Vein endothelial cell (primary cell): Measurements from ENCODE around the gene TRIOBP. TPM values are rescaled to one million over a fixed set of nuclear protein-coding genes. Genes with fewer than 3 reads are reported as not detected.

ENCODE experiments used
- small RNA-seq: library from RNA; depleted of rRNA; stranded (forward); fragments of <200 nt; gene quantifications from one replicate; pipeline ENCODE3, GENCODE V24; 2012
- total RNA-seq: library from RNA; depleted of rRNA; stranded (reverse); fragments of >200 nt; gene quantifications from 2 replicates; pipeline ENCODE4 v1.2.3, GENCODE V29; 2012

TRIOBP gene, protein sequence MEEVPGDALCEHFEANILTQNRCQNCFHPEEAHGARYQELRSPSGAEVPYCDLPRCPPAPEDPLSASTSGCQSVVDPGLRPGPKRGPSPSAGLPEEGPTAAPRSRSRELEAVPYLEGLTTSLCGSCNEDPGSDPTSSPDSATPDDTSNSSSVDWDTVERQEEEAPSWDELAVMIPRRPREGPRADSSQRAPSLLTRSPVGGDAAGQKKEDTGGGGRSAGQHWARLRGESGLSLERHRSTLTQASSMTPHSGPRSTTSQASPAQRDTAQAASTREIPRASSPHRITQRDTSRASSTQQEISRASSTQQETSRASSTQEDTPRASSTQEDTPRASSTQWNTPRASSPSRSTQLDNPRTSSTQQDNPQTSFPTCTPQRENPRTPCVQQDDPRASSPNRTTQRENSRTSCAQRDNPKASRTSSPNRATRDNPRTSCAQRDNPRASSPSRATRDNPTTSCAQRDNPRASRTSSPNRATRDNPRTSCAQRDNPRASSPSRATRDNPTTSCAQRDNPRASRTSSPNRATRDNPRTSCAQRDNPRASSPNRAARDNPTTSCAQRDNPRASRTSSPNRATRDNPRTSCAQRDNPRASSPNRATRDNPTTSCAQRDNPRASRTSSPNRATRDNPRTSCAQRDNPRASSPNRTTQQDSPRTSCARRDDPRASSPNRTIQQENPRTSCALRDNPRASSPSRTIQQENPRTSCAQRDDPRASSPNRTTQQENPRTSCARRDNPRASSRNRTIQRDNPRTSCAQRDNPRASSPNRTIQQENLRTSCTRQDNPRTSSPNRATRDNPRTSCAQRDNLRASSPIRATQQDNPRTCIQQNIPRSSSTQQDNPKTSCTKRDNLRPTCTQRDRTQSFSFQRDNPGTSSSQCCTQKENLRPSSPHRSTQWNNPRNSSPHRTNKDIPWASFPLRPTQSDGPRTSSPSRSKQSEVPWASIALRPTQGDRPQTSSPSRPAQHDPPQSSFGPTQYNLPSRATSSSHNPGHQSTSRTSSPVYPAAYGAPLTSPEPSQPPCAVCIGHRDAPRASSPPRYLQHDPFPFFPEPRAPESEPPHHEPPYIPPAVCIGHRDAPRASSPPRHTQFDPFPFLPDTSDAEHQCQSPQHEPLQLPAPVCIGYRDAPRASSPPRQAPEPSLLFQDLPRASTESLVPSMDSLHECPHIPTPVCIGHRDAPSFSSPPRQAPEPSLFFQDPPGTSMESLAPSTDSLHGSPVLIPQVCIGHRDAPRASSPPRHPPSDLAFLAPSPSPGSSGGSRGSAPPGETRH (N-terminal part only)
- total RNA-seq, result 107 and 129 TPM in 2 replicates

DNA sequence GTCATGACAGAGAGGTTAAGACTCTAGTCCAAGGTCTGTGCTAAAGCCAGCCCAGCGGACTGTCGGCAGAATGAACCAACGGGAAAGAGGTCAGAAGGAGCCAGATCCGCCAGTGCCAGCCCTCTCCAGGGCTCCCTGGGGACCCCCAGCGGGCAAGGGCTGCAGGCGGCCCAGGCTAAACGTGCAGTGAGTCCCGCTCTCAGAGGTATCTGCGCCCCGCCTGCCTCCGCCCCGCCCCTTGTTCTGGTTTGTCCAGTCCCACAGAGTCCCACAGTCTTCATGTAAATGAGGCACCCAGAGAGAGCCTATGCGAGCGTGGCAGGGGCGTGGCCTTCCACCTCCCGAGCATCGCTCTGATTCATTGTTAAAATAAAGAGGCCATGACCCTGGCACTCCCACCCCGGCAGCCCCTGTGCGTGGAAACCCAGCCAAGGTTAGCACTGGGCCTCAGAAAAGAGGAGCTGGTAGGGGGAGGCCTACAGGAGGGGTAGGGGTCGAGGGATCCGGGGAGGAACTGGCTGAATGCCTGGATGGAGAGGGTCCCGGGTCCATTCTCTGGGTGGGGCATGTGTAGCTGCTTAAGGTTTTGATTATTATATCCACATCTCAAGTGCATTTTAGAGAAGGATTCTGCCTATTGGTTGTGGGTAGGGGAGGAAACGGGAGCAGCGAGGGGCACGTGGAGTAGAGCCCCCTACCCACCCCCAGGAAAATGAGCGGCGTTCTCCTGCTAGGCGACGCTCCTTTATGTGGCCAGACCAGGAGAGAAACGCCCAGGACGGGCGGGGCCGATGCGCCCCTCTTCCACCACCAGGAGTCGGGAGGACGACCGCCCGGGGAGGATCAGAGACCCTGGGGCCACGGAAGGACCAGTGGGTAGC is at the start of gene TRIOBP:
Gene TRIOBP (plus strand): TSS at position 392 of the 881 bp plus-strand sequence. CDS start 4,318 bp downstream, outside the sequence.

DNA sequence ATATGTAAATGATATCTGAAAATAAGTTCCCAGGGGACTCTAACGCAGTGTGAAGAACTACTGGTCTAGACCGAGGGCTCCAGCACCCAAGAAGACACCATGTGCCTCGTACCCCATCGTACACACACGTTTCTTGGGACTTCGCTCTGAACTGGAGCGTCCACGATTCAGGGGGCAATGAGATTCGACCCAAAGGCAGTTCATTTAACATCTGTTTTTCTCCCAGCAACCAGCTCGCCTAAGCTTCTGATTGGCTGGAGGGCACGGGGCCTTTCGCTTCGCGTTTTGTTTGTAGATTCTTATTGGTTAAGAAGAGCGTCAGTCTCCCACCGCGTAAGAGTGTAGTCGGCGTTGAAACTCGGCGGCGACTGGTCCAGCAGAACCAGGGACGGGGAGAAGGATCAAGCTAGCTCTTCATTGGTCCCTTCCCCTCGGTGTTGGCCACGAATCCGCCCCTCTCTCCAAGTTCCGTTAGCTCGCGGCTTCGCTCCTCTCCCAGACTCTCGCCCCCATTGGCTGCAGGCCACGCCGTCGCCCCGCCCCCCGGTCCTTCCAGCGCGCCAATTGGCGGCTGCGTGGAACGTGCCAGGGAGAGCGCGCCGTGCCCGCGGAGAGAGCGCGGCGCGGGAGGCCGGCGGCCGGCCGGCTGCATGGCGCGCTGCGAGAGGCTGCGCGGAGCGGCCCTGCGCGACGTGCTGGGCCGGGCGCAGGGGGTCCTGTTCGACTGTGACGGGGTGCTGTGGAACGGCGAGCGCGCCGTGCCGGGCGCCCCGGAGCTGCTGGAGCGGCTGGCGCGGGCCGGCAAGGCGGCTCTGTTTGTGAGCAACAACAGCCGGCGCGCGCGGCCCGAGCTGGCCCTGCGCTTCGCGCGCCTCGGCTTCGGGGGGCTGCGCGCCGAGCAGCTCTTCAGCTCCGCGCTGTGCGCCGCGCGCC is 38.4 kb upstream of the TRIOBP start, which contains the start of gene PDXP:
Gene PDXP (plus strand): TSS at position 591 of the 933 bp plus-strand sequence. CDS start 60 bp downstream, at position 651.

DNA sequence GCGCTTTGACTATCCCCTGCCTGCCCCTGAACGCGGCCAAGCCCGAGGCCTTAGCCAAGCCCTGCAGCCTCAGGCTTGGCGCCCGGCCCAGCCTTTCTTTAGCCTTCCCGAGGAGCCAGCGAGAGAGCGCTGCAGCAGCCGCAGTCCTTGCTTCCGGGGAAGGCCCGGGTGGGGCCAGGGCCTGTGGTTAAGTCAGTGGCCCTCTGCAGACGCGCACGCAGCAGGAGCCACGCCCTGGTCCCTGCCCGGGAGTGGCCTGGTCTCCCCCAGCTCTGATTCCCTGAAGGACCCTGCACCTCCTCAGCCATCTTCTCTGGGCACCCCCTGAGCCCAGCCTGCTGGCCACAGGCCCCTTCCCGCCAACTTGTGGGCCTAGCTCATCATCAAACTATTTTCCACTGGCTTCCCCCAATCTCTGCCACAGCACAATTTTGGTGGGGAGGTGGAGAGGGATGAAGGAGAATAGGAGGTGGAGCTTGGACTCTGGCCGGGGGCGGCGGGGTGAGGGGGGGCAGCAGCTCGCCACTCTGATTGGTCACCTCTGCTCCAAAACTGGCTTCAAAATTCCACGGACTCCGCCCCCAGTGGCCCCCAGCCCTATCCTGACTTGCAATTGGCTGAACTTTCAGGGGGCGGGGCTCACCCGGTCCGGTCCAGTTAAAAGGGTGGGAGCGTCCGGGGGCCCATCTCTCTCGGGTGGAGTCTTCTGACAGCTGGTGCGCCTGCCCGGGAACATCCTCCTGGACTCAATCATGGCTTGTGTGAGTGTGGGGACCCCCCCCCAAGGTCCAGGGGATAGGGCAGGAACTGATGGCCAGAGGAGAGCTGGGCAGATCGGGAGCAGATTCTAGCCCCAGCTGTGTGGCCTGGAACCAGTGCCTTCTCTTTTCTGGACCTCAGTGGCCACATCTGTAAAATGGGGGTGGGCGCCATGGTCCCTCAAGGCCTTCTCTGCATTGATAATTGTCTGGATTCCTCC is 21.6 kb upstream of the TRIOBP start, which contains the start of gene LGALS1:
Gene LGALS1 (plus strand): TSS at position 686 of the 979 bp plus-strand sequence. CDS start 67 bp downstream, at position 753.

DNA sequence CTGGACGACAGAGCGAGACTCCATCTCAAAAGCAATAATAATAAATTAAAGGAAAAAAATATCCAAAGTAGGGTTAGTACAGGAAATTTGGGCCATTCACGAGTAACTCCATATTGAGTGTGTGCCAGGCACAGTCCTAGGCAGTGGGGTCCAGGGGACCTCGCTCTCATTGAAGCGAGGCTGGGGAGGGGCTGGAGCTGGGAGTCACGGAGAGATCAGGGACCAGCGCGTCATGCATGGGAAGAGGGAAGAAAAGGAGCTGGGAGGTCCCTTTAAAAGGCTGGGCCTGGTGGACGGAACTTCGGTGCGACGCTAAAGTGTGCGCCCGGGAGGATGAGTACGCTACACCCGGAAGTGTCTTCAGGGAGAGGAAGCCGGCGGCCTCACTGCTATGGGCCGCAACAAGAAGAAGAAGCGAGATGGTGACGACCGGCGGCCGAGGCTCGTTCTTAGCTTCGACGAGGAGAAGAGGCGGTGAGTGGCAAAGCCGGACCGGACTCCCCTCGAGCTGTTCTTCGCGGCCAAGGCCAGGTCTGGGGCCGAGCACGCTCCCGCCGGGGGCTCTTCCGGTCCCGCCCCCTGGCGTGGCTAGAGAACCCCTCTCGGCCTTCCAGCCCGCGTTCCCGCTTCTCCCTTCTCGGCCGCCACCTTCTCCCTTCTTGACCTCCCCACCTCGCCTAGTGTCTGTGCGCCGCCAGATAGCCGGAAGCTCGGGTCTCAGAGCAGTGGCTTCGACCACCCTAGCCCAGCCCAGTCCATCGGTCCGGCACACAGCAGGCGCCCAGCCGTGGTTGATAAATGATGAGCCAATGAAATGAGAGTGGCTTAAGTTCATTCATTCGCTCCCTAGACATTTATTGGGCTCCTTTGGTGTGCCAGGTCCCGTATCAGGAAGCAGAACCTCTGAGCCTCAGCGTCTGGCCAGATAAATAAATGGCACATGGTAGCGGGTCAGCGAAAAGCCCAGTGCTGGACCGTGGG is 10.6 kb upstream of the TRIOBP start, which contains the start of gene NOL12:
Gene NOL12 (plus strand): TSS at position 342 of the 981 bp plus-strand sequence. CDS start 50 bp downstream, at position 392.

DNA sequence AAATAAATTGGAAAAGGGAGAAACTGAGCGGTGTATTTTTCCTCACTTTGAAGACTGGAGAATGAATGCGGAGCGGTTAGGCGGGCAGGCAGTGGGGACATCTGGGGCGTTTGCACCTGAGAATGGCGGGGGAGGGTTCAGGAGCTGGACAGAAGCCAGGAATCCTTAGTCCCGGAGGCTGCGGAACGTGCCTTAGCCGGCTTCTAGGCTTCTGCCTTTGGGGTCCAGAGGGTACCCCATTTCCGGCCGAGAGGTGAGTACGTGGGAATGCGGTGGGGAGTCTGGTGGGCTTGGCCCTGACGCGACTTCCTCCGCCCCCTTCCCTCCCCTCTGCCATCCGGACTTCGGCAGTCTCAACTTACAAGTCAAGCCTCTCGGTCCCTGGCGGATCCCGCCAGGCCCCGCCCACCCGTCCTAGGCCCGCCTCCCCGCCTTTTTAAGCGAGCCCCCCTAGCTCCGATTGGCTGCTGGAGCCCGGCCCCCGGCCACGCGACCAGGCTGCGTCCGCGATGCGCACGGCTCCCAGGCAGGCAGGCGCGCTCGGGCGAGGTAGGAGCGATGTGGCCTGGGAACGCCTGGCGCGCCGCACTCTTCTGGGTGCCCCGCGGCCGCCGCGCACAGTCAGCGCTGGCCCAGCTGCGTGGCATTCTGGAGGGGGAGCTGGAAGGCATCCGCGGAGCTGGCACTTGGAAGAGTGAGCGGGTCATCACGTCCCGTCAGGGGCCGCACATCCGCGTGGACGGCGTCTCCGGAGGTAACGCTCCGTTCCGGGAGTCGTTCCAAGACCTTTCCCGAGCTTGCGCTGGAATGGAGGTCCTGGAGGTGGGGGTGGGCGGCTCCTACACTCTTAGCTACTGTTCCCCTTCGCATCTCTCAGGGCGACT is 110.8 kb downstream of the TRIOBP start, which contains the start of gene GCAT:
Gene GCAT (plus strand): TSS at position 525 of the 884 bp plus-strand sequence. CDS start 34 bp downstream, at position 559.

DNA sequence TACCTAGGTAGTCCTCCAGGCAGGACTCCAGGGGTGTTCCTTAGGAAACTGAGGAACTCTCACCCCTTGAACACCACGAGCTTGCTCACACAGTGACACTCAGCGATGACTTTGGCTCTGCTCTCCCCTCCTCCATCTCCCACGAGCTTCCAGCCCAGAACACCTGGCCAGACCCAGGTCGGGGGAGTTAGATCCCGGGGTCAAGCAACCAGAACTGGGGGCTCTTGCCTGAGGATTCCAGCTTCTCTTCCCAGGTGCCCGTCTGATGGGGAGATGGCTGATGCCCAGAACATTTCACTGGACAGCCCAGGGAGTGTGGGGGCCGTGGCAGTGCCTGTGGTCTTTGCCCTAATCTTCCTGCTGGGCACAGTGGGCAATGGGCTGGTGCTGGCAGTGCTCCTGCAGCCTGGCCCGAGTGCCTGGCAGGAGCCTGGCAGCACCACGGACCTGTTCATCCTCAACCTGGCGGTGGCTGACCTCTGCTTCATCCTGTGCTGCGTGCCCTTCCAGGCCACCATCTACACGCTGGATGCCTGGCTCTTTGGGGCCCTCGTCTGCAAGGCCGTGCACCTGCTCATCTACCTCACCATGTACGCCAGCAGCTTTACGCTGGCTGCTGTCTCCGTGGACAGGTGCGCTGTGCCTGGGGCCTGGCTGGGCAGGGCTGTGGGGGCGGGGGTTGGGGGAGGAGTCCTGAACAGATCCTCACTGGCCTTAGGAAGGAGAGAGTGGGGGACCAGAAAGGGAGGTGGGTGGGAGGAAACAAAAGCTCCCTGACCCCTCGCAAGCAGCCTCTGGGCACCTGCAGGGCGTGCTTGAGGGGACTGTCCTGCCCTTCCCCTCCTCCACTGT is 126.5 kb downstream of the TRIOBP start, which contains the start of gene GALR3:
Gene GALR3 (plus strand): TSS at position 249 of the 852 bp plus-strand sequence. CDS start 25 bp downstream, at position 274.

Small RNAs within 50 kb of the gene (small RNA-seq; reads per million reads assigned to genes)
- gene RN7SL385P, result not detected

Other genes with a start within 250 kb of the TRIOBP start
- 146 and 170 TPM in 2 replicates for gene MFNG, start 210.7 kb upstream of the TRIOBP start, total RNA-seq
- gene CARD10, start 177.6 kb upstream of the TRIOBP start, total RNA-seq, result 34.4 and 43.8 TPM in 2 replicates
- gene CDC42EP1, start 136.6 kb upstream of the TRIOBP start, total RNA-seq, result 42.1 and 61.7 TPM in 2 replicates
- gene LGALS2, start 117.0 kb upstream of the TRIOBP start, total RNA-seq, result not detected in 2 replicates
- 37.9 and 50.6 TPM in 2 replicates for gene GGA1, start 88.2 kb upstream of the TRIOBP start, total RNA-seq
- 0.98 and 1.4 TPM in 2 replicates for gene SH3BP1, start 57.4 kb upstream of the TRIOBP start, total RNA-seq
- 11.8 and 15.4 TPM in 2 replicates for gene PDXP, start 38.3 kb upstream of the TRIOBP start, total RNA-seq
- 2,855 and 3,057 TPM in 2 replicates for gene LGALS1, start 21.4 kb upstream of the TRIOBP start, total RNA-seq
- gene NOL12, start 10.7 kb upstream of the TRIOBP start, total RNA-seq, result 15.0 and 21.0 TPM in 2 replicates
- gene GCAT, start 110.9 kb downstream of the TRIOBP start, total RNA-seq, result 26.1 and 28.8 TPM in 2 replicates
- 0.33 TPM in 1 of 2 replicates, not detected in the other for gene GALR3, start 126.3 kb downstream of the TRIOBP start, total RNA-seq
- 39.2 and 40.9 TPM in 2 replicates for gene ANKRD54, start 147.3 kb downstream of the TRIOBP start, total RNA-seq
- gene EIF3L, start 152.4 kb downstream of the TRIOBP start, total RNA-seq, result 407 and 430 TPM in 2 replicates
- 55.5 and 59.1 TPM in 2 replicates for gene MICALL1, start 209.2 kb downstream of the TRIOBP start, total RNA-seq